Ovary (tissue), 9 donors: ENCODE results near the gene NAA35. TPM values are rescaled to one million over a fixed set of nuclear protein-coding genes. Genes with fewer than 3 reads are reported as not detected.

Experiments used
- DNase-seq, 5 donors: peaks; one replicate each; pipeline ENCODE4 v3.0.0-alpha.2; 2019 to 2020
- H3K27ac ChIP-seq, 2 donors: fragments of 200-600 bp; one replicate each; pipeline versions ENCODE4 v1.5.1 to v1.8.0; 2019 to 2022
- H3K27me3 ChIP-seq: fragments of 200-600 bp; one replicate; pipeline ENCODE4 v1.8.0; 2022
- H3K36me3 ChIP-seq: fragments of 200-600 bp; sonication (generic); one replicate; pipeline ENCODE4 v1.5.1; 2019
- H3K4me1 ChIP-seq: one replicate; pipeline ENCODE4 v1.8.1; 2013; ENCODE audit warnings: mild to moderate bottlenecking, moderate library complexity; ENCODE audit not compliant: insufficient read depth
- H3K4me3 ChIP-seq: fragments of 200-600 bp; sonication (generic); one replicate; pipeline ENCODE4 v1.5.1; 2017
- H3K9me3 ChIP-seq, 2 donors: fragments of 200-600 bp in 1 of 2; sonication (generic) in 1 of 2; one replicate each; pipeline versions ENCODE4 v1.5.1 to v1.8.1; 2013 to 2019; ENCODE audit warnings: mild to moderate bottlenecking in 1 of 2, moderate library complexity in 1 of 2
- EP300 ChIP-seq: sonication (generic); formaldehyde crosslinking; IDR thresholded peaks from one replicate; pipeline ENCODE4 v1.6.1; 2017; ENCODE audit warnings: antibody characterized with exemption
- POLR2A ChIP-seq: fragments of 450-650 bp; IDR thresholded peaks from one replicate; pipeline ENCODE4 v1.6.1; 2017; ENCODE audit warnings: antibody characterized with exemption, mild to moderate bottlenecking, moderate library complexity
- WGBS, 3 donors: extraction: QIAGEN DNeasy Blood & Tissue Kit in 1 of 3; methylation state at CpG; one replicate each; pipeline versions ENCODE4 v1.1.5 to v1.1.7; 2013 to 2017; 5-methylcytosine and 5-hydroxymethylcytosine counted together
- intact Hi-C, 4 donors: fragments of 100-400 bp; cut with DNase I; formaldehyde crosslinking; loops; one replicate each; pipeline versions ENCODE4 v1.11.0 to v1.15.1; 2022 to 2023
- polyA plus RNA-seq, 2 donors: library from polyadenylated mRNA; stranded (reverse); fragments of 200-250 nt in 1 of 2; fragments of 350-450 nt in 1 of 2; fragmentation: Illumina TruSeq in 1 of 2; extraction: RNeasy Lipid Tissue Mini Kit (QIAGEN cat#74804) in 1 of 2; gene quantifications; one replicate each; pipeline ENCODE4 v1.2.3, GENCODE V29; 2013 to 2014
- total RNA-seq, 7 donors: library from RNA; depleted of rRNA in 2 of 7; stranded (reverse); fragments of >200 nt in 2 of 7; fragmentation: NEBNext Ultra II Directional in 3 of 7; extraction: Animal tissue kit (Norgen Biotek cat#: 25700) in 3 of 7; gene quantifications; one replicate each; pipeline versions ENCODE4 v1.1.0 to v1.2.4, GENCODE V29; 2016 to 2023
- TF ChIP-seq, protein P1 (sequence below), 3 donors: fragments of 450-650 bp in 2 of 3; fragments of 200-600 bp in 1 of 3; IDR thresholded peaks; one replicate each; pipeline versions ENCODE4 v1.5.1 to v1.8.0; 2016 to 2022; ENCODE audit warnings: antibody characterized with exemption in 3 of 3, mild to moderate bottlenecking in 1 of 3
- donor health status: DM: no; HTN: no; CAD: no; lungs with moderate emphysema.
- donor health status: DM: no; HTN: no; CAD: no.
- donor health status: Bipolar disorder and iron deficiency.
- donor health status: DM: yes; HTN: yes; CAD: no.
- donor health status: DM: no; HTN: no; CAD: no.
- donor health status: DM: yes; HTN: yes; CAD: no.

NAA35 gene
- total and polyA plus RNA-seq, 9 donors, result 10.6 to 25.5 (median 18.4) TPM

DNA sequence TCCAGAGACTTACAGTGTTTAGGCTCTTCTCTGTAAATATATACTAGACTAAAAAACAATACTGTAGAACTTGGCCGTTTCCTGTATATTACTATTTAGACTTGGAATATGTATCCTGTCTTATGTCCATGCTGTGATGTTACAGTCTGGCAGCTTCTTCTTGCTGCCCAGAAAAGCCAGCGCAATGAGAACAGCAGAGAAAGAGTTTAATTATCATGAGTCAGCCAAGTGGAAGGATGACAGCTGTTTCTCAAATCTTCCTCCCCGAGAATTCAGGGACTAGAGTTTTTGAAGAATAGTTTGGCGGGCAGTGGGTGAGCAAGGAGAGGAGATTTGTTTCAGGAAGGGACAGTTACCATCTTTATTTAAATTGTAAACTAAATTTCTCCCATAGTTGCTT is 37.5 kb downstream of the NAA35 start:
- TF ChIP-seq, protein P1, sequence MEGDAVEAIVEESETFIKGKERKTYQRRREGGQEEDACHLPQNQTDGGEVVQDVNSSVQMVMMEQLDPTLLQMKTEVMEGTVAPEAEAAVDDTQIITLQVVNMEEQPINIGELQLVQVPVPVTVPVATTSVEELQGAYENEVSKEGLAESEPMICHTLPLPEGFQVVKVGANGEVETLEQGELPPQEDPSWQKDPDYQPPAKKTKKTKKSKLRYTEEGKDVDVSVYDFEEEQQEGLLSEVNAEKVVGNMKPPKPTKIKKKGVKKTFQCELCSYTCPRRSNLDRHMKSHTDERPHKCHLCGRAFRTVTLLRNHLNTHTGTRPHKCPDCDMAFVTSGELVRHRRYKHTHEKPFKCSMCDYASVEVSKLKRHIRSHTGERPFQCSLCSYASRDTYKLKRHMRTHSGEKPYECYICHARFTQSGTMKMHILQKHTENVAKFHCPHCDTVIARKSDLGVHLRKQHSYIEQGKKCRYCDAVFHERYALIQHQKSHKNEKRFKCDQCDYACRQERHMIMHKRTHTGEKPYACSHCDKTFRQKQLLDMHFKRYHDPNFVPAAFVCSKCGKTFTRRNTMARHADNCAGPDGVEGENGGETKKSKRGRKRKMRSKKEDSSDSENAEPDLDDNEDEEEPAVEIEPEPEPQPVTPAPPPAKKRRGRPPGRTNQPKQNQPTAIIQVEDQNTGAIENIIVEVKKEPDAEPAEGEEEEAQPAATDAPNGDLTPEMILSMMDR (IDR thresholded peaks at IDR 0.05), result no peak
- no peak for TF ChIP-seq EP300
- TF ChIP-seq POLR2A, result no peak
- Histone ChIP-seq H3K36me3 (no peaks in the 10 kb centered on the region), H3K4me3 (no peak overlapping the region), H3K9me3 (no peaks in the 10 kb centered on the region), H3K27me3 (no peaks in the 10 kb centered on the region), H3K27ac (no peak overlapping the region), H3K4me1 (peaks cover 3% of the 10 kb centered on the region)
- intact Hi-C loops, result no loop called here
- DNase-seq, result no peak
- 75 to 87% (median 87%) methylated on average over 4 of the region's 4 CpGs for WGBS, 3 donors

DNA sequence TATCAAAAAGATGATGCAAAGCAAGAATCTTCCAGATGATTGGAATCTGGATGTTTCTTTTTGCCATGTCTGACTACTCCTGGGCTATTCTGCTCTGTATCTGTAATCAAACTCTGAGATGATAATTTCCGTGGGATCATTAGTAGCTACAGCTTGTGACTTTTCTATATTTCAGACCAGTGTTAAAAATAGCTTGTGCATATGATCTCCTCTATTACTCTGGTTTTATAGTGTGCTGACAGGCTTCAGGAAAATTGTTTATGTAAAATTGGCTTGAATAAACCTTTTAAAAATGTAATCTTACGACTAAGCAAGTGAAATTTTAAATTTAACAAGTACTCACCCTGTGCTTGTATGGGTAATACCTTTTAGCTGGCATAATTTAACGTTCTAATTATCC is 40.4 kb downstream of the NAA35 start:
- peaks cover 3% of the 10 kb centered on the region for H3K4me1 ChIP-seq
- H3K36me3 ChIP-seq, result no peaks in the 10 kb centered on the region
- intact Hi-C loops, result no loop called here
- no peak for DNase-seq
- 68 to 84% (median 74%) methylated on average over 3 of the region's 3 CpGs for WGBS, 3 donors
- no peak overlapping the region for H3K27ac ChIP-seq
- no peak overlapping the region for H3K4me3 ChIP-seq
- TF ChIP-seq POLR2A (no peak), EP300 (no peak)
- TF ChIP-seq, protein P1 (IDR thresholded peaks at IDR 0.05), result no peak
- no peaks in the 10 kb centered on the region for H3K9me3 ChIP-seq
- no peaks in the 10 kb centered on the region for H3K27me3 ChIP-seq

DNA sequence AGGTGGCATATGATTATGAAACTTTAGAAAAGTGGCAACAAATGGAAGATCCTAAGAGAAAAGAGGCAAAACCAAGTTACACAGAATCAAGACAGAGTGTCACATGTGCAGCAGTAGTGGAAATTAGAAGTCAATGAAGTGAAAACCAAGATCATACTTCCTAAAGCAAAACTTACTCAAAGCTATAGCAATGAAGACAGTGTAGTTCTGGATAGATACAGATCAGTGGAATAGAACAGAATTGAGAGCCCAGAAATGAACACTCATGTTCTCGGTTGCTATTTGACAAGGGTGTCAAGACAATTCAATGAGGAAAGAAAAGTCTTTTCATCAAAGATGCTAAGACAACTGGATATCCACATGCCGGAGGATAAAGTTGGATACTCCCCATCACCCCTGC is 43.5 kb downstream of the NAA35 start:
- H3K27ac ChIP-seq, result no peak overlapping the region
- TF ChIP-seq EP300, result no peak
- TF ChIP-seq POLR2A, result no peak
- TF ChIP-seq, protein P1 (IDR thresholded peaks at IDR 0.05), result no peak
- H3K4me1 ChIP-seq, result peaks cover 3% of the 10 kb centered on the region
- H3K9me3 ChIP-seq, result no peaks in the 10 kb centered on the region
- intact Hi-C loops, result no loop called here
- no peaks in the 10 kb centered on the region for H3K27me3 ChIP-seq
- no peak for DNase-seq
- WGBS, 3 donors, result 97% methylated on average over 2 of the region's 2 CpGs
- H3K4me3 ChIP-seq, result no peak overlapping the region
- H3K36me3 ChIP-seq, result no peaks in the 10 kb centered on the region

DNA sequence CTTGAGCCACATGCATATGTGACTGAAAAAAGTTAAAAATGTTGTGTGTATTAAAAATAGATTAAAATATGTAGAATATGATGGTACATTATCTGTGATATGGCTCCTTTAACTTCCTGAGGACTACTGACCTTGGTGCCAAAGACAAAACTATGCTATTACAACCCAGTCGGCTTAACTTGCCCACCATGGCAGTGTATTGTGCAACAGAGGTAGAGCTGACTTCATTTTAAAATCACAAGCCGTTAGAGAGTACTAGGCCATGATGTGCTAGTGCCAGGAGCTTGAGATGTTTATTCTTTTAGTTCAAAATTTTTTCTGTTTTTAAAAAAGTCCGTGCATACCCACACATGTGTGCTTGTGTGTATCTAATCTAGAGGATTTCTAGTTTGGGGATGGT is 46.3 kb downstream of the NAA35 start:
- no peaks in the 10 kb centered on the region for H3K27me3 ChIP-seq
- TF ChIP-seq POLR2A, result no peak
- TF ChIP-seq EP300, result no peak
- TF ChIP-seq, protein P1 (IDR thresholded peaks at IDR 0.05), result no peak
- intact Hi-C loops, result no loop called here
- no peaks in the 10 kb centered on the region for H3K9me3 ChIP-seq
- 56 to 74% (median 62%) methylated on average over 3 of the region's 3 CpGs for WGBS, 3 donors
- H3K27ac ChIP-seq, result no peak overlapping the region
- no peaks in the 10 kb centered on the region for H3K36me3 ChIP-seq
- H3K4me3 ChIP-seq, result no peak overlapping the region
- no peak for DNase-seq
- no peaks in the 10 kb centered on the region for H3K4me1 ChIP-seq

DNA sequence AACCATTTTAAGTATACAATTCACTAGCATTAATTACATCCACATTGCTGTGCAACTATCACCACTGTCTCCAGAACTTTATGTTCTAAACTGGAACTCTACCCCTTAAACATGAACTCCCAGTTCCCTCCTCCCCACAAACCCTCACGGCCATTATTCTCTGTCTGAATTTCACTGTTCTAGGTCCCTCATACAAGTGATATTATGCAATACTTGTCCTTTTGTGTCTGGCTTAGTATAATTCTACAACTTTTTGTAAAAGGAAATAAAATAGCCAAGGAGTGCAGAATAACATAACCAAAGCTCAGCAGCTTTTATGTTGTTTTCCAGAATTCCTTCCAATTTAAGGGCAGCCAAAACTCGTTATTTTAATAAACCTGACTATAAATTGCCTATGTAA is 53.2 kb downstream of the NAA35 start:
- H3K27me3 ChIP-seq, result no peaks in the 10 kb centered on the region
- H3K27ac ChIP-seq, result no peak overlapping the region
- H3K9me3 ChIP-seq, result no peaks in the 10 kb centered on the region
- peaks cover 1% of the 10 kb centered on the region for H3K4me1 ChIP-seq
- DNase-seq, result no peak
- intact Hi-C loops, result no loop called here
- WGBS, 3 donors, result 40 to 41% (median 41%) methylated on average over 2 of the region's 2 CpGs
- H3K36me3 ChIP-seq, result no peaks in the 10 kb centered on the region
- TF ChIP-seq EP300 (no peak), POLR2A (no peak)
- TF ChIP-seq, protein P1 (IDR thresholded peaks at IDR 0.05), result no peak
- no peak overlapping the region for H3K4me3 ChIP-seq
